ENCODE data around the gene NSUN4. TPM values are rescaled to one million over a fixed set of nuclear protein-coding genes. Genes with fewer than 3 reads are reported as not detected.
A peak's percentile ranks its signal among the peaks of the same experiment; 100 is the strongest.

Gene NSUN4
- total and polyA plus RNA-seq, 9 of the 15 experiments (the other 6 are each of a cell fraction or from before 2014, with no cell fraction given), result 33.4 to 60.2 (median 46.3) TPM

GRCh38 chr1:46315669-46316403 lies 24.8 kb upstream of the NSUN4 start (continued):
- TF ChIP-seq MCM5 (IDR thresholded peaks at IDR 0.05; ENCODE audit: low read depth) (no peak), ZBTB43 (CRISPR knock-in tag; IDR thresholded peaks at IDR 0.05) (no peak), NR1H2 (CRISPR knock-in tag; IDR thresholded peaks at IDR 0.05) (no peak), ZFP91 (CRISPR knock-in tag; IDR thresholded peaks at IDR 0.05) (no peak), LEF1 (IDR thresholded peaks at IDR 0.05) (peak; percentile 32; the same call in 1 of the 2 replicates), RBFOX2 (IDR thresholded peaks at IDR 0.05; ENCODE audit: low read depth, low read length) (peak; percentile 30; the same call in 1 of the 2 replicates), BDP1 (IDR thresholded peaks at IDR 0.05; ENCODE audit: insufficient read depth, insufficient read length) (no peak), PTTG1 (tag; IDR thresholded peaks at IDR 0.05; ENCODE audit: low read depth) (no peak), BCL6 (CRISPR knock-in tag; IDR thresholded peaks at IDR 0.05) (no peak), FIP1L1 (IDR thresholded peaks at IDR 0.05; ENCODE audit: low read depth, low read length, poor library complexity, severe bottlenecking) (no peak), KLF6 (CRISPR knock-in tag; IDR thresholded peaks at IDR 0.05; ENCODE audit: borderline replicate concordance) (no peak), PRDM10 (IDR thresholded peaks at IDR 0.05; ENCODE audit: partially characterized antibody) (peak; percentile 65), ZFP36 (IDR thresholded peaks at IDR 0.05; ENCODE audit: low read depth, low read length, partially characterized antibody) (no peak), MED1 (CRISPR knock-in tag; IDR thresholded peaks at IDR 0.05; ENCODE audit: borderline replicate concordance) (no peak), POLR2B (IDR thresholded peaks at IDR 0.05; ENCODE audit: low read depth, partially characterized antibody) (peak; percentile 55), CGGBP1 (CRISPR knock-in tag; IDR thresholded peaks at IDR 0.05) (no peak), POLR2G (IDR thresholded peaks at IDR 0.05; ENCODE audit: low read depth, low read length) (0 out of 2 replicates have a peak, but pooled peaks have one; percentile 45), RUNX1 (IDR thresholded peaks at IDR 0.05; ENCODE audit: low read depth) (no peak), ZNF384 (IDR thresholded peaks at IDR 0.05; ENCODE audit: low read depth, low read length) (no peak), ZNF280B (CRISPR knock-in tag; IDR thresholded peaks at IDR 0.05) (no peak)
